ENCODE measurements around the gene GRB14. TPM values are rescaled to one million over a fixed set of nuclear protein-coding genes. Genes with fewer than 3 reads are reported as not detected.
"Not testable (repeated sequence)": the region's sequence is repeated elsewhere in the genome, so short reads cannot be mapped to it uniquely, and the experiment has no call there.

Gene GRB14
- polyA plus RNA-seq, 3 donors: 44.8 to 60.4 (median 55.2) TPM

GRCh38 chr2:164509137-164509877, 112.0 kb downstream of the GRB14 start:
- DNase-seq: no peak

- DNase-seq: no peak
These were observed 117.0 kb downstream of the GRB14 start for GRCh38 chr2:164504253-164504652.

- DNase-seq: no peak
These were observed 122.4 kb downstream of the GRB14 start for GRCh38 chr2:164498836-164499235.

GRCh38 chr2:164496881-164497280, 124.4 kb downstream of the GRB14 start:
- no peak for DNase-seq

- DNase-seq: no peak
These were observed 124.9 kb downstream of the GRB14 start for GRCh38 chr2:164496421-164496820.

GRCh38 chr2:164495491-164496223, 125.6 kb downstream of the GRB14 start:
- peak; percentile 30 for DNase-seq

GRCh38 chr2:164485541-164485940, 135.7 kb downstream of the GRB14 start:
- no peak for DNase-seq

- peak; percentile 28 for DNase-seq
These were observed 141.8 kb downstream of the GRB14 start for GRCh38 chr2:164479460-164479859.

- no peak for DNase-seq
These were observed 143.1 kb downstream of the GRB14 start for GRCh38 chr2:164478205-164478604.

GRCh38 chr2:164474873-164475272, 146.4 kb downstream of the GRB14 start:
- DNase-seq: no peak

GRCh38 chr2:164473021-164473420, 148.3 kb downstream of the GRB14 start:
- no peak for DNase-seq

GRCh38 chr2:164465047-164465446, 156.2 kb downstream of the GRB14 start:
- not testable (repeated sequence) for DNase-seq

- DNase-seq: no peak
These were observed 156.9 kb downstream of the GRB14 start for GRCh38 chr2:164464376-164464775.

GRCh38 chr2:164458792-164459191, 162.5 kb downstream of the GRB14 start:
- no peak for DNase-seq

GRCh38 chr2:164457271-164457670, 164.0 kb downstream of the GRB14 start:
- no peak for DNase-seq

- peak; percentile 26 for DNase-seq
These were observed 164.7 kb downstream of the GRB14 start for GRCh38 chr2:164456619-164457018.

GRCh38 chr2:164453656-164454305, 167.5 kb downstream of the GRB14 start:
- no peak for DNase-seq

- DNase-seq: no peak
These were observed 171.0 kb downstream of the GRB14 start for GRCh38 chr2:164450278-164450677.

- DNase-seq: no peak
These were observed 171.6 kb downstream of the GRB14 start for GRCh38 chr2:164449706-164450105.

GRCh38 chr2:164447660-164448059, 173.6 kb downstream of the GRB14 start:
- no peak for DNase-seq

Data from renal pelvis (tissue), 4 donors.